ENCODE data around the gene MBNL3. TPM values are rescaled to one million over a fixed set of nuclear protein-coding genes. Genes with fewer than 3 reads are reported as not detected.
A peak's percentile ranks its signal among the peaks of the same experiment; 100 is the strongest.

MBNL3 gene
- total RNA-seq, 1 experiment from 2014 or later, result 4.6 TPM

DNA sequence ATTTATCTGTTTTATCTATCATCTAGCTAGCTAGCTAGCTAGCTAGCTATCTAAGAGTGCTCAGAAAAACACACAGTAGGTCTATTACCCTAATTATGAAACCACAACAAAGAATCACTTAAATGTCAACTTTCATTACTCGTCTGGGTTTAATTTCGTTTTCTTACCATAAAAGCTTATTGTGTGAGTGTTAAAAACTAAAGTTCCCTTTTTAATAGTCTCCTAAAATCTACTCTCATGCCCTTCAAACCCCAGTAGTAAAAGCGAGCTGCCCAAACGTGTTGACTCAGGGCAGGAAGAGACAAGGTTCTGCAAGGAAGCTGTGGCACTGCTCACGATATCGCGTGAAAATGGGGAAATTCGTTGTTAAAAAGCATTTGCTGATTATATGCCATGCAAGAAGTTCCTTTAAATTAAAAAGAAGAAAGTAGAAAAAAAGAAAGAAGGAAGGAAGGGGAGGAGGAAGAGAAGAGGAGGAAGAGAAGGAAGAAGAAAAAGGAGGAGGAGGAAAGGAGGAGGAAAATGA lies 595 bp downstream of the MBNL3 start:
- Histone ChIP-seq H3K27me3 (ENCODE audit: insufficient read depth, low read length) (peaks cover 55% of the 10 kb centered on the region), H3K4me3 (replicated peaks in 1 of 2; ENCODE audit: low read depth in 1 of 2, low read length in 2 of 2) (peak overlapping the region in 1 of 2 experiments; percentile 37; a peak in 1 of 4 replicates), H3K27ac (ENCODE audit: low read depth, low read length) (no peak overlapping the region), H2AFZ (ENCODE audit: low read depth, low read length, poor library complexity, severe bottlenecking) (no peak overlapping the region), H3K9ac (ENCODE audit: low read length) (no peak overlapping the region), H3K4me1 (ENCODE audit: control insufficient read depth in 1 of 2, insufficient read depth in 2 of 2, low read length in 2 of 2) (peaks cover 0 to 17% of the 10 kb centered on the region in 2 experiments; a peak in 1 of 4 replicates), H3K79me2 (ENCODE audit: insufficient read depth, low read length) (no peaks in the 10 kb centered on the region), H4K20me1 (ENCODE audit: insufficient read depth) (no peaks in the 10 kb centered on the region), H3K9me3 (ENCODE audit: control insufficient read depth in 1 of 2, insufficient read depth in 1 of 2, low read depth in 1 of 2, low read length in 2 of 2) (no peaks in the 10 kb centered on the region), H3K36me3 (ENCODE audit: control insufficient read depth in 1 of 2, insufficient read depth in 2 of 2, low read length in 2 of 2) (no peaks in the 10 kb centered on the region), H3K4me2 (ENCODE audit: low read length) (peak overlapping the region; percentile 71), H3K9me2 (ENCODE audit: insufficient read depth) (no peaks in the 10 kb centered on the region)
- RAD21 ChIA-PET (ENCODE audit: low non-redundant PET in 1 of 2, low total read pairs in 2 of 2, uncharacterized antibody in 2 of 2, unreplicated experiment in 2 of 2), result no interaction called here
- ATAC-seq, result no peak
- BruUV-seq (replicated peaks), result no TSS peak
- CTCF ChIA-PET, result no interaction called here
- TF ChIP-seq, protein P1, sequence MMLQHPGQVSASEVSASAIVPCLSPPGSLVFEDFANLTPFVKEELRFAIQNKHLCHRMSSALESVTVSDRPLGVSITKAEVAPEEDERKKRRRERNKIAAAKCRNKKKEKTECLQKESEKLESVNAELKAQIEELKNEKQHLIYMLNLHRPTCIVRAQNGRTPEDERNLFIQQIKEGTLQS (IDR thresholded peaks at IDR 0.05), result no peak
- no peak for TF ChIP-seq JUND (IDR thresholded peaks at IDR 0.05)
- TF ChIP-seq SP1 (IDR thresholded peaks at IDR 0.05; ENCODE audit: low read depth), result no peak
- TF ChIP-seq, protein P2, sequence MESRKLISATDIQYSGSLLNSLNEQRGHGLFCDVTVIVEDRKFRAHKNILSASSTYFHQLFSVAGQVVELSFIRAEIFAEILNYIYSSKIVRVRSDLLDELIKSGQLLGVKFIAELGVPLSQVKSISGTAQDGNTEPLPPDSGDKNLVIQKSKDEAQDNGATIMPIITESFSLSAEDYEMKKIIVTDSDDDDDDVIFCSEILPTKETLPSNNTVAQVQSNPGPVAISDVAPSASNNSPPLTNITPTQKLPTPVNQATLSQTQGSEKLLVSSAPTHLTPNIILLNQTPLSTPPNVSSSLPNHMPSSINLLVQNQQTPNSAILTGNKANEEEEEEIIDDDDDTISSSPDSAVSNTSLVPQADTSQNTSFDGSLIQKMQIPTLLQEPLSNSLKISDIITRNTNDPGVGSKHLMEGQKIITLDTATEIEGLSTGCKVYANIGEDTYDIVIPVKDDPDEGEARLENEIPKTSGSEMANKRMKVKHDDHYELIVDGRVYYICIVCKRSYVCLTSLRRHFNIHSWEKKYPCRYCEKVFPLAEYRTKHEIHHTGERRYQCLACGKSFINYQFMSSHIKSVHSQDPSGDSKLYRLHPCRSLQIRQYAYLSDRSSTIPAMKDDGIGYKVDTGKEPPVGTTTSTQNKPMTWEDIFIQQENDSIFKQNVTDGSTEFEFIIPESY (IDR thresholded peaks at IDR 0.05; ENCODE audit: extremely low read depth, insufficient replicate concordance, low read length), result no peak
- no peak for TF ChIP-seq ZFX (IDR thresholded peaks at IDR 0.05)
- no peak for TF ChIP-seq EZH2 (IDR thresholded peaks at IDR 0.05)
- no peak for TF ChIP-seq CBX3 (IDR thresholded peaks at IDR 0.05; ENCODE audit: low read depth)
- TF ChIP-seq, protein P3, sequence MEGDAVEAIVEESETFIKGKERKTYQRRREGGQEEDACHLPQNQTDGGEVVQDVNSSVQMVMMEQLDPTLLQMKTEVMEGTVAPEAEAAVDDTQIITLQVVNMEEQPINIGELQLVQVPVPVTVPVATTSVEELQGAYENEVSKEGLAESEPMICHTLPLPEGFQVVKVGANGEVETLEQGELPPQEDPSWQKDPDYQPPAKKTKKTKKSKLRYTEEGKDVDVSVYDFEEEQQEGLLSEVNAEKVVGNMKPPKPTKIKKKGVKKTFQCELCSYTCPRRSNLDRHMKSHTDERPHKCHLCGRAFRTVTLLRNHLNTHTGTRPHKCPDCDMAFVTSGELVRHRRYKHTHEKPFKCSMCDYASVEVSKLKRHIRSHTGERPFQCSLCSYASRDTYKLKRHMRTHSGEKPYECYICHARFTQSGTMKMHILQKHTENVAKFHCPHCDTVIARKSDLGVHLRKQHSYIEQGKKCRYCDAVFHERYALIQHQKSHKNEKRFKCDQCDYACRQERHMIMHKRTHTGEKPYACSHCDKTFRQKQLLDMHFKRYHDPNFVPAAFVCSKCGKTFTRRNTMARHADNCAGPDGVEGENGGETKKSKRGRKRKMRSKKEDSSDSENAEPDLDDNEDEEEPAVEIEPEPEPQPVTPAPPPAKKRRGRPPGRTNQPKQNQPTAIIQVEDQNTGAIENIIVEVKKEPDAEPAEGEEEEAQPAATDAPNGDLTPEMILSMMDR (IDR thresholded peaks at IDR 0.05 in 2 of 3, conservative IDR thresholded peaks at IDR 0.05 in 1 of 3; ENCODE audit: borderline replicate concordance in 1 of 3, insufficient read depth in 1 of 3, low read depth in 2 of 3, low read length in 2 of 3), result no peak
- no peak for TF ChIP-seq EZH2phosphoT487 (IDR thresholded peaks at IDR 0.05; ENCODE audit: borderline replicate concordance)
- no peak for TF ChIP-seq SRF (IDR thresholded peaks at IDR 0.05; ENCODE audit: low read depth)
- no peak for TF ChIP-seq YY1 (IDR thresholded peaks at IDR 0.05; ENCODE audit: extremely low read depth, insufficient replicate concordance, low read depth, low read length)
- TF ChIP-seq TCF7L2 (IDR thresholded peaks at IDR 0.05; ENCODE audit: borderline replicate concordance, extremely low read depth, insufficient read depth, insufficient read length), result no peak
- TF ChIP-seq SIN3A (IDR thresholded peaks at IDR 0.05; ENCODE audit: low read depth), result no peak
- TF ChIP-seq POLR2AphosphoS5 (IDR thresholded peaks at IDR 0.05; ENCODE audit: low read depth, low read length), result no peak
- TF ChIP-seq POLR2A (IDR thresholded peaks at IDR 0.05; ENCODE audit: borderline replicate concordance, extremely low read depth, insufficient read depth, insufficient read length), result no peak
- no peak for DNase-seq (ENCODE audit: low read depth, low spot score)
- intact Hi-C loops (cut with micrococcal nuclease), result no loop called here
- POLR2A ChIA-PET, result no interaction called here

All from HCT116 (cell line).